Ishikawa (cell line): ENCODE data around the gene SNRK.

Experiments
- CEBPB ChIP-seq: IDR thresholded peaks from 2 replicates; pipeline ENCODE4 v1.6.1; 2012
- EP300 ChIP-seq: IDR thresholded peaks from 2 replicates; pipeline ENCODE4 v1.6.1; 2012; ENCODE audit warnings: borderline replicate concordance
- NFIC ChIP-seq: IDR thresholded peaks from 2 replicates; pipeline ENCODE4 v1.6.1; 2012
- YY1 ChIP-seq: IDR thresholded peaks from 2 replicates; pipeline ENCODE4 v1.6.1; 2012; ENCODE audit warnings: low read depth
- TF ChIP-seq, protein P1 (sequence below): IDR thresholded peaks from 2 replicates; pipeline ENCODE4 v1.6.1; 2012

DNA sequence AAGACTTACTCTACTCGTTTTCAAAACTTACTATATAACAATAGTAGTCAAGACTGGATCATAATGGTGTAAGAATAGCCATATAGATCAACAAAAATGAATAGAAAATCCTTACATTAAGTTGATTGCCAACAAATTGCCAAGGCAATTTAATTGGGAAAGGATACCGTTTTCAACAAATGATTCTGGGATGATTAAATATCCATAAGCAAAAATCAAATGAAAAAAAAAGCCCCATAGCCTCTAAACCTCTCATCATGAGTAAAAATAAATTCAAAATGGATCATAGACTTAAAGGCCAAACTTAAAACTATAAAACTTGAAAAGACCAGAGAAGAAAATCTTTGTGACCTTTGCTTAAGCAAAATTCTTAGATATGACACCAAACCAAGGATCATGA lies 5.3 kb upstream of the SNRK start:
- TF ChIP-seq, protein P1, sequence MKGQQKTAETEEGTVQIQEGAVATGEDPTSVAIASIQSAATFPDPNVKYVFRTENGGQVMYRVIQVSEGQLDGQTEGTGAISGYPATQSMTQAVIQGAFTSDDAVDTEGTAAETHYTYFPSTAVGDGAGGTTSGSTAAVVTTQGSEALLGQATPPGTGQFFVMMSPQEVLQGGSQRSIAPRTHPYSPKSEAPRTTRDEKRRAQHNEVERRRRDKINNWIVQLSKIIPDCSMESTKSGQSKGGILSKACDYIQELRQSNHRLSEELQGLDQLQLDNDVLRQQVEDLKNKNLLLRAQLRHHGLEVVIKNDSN = no peak
- TF ChIP-seq YY1 (no peak), NFIC (no peak), CEBPB (no peak), EP300 (no peak)
